Glutamatergic neuron (in vitro differentiated cells): ENCODE data around the gene OR52D1. TPM values are rescaled to one million over a fixed set of nuclear protein-coding genes. Genes with fewer than 3 reads are reported as not detected.

Source experiments
- DNase-seq: peaks from one replicate; pipeline ENCODE4 v3.0.0; 2022
- H3K27ac Mint-ChIP-seq: one replicate; pipeline ENCODE4 v1.8.0; 2020; ENCODE audit warnings: mild to moderate bottlenecking, mixed read lengths, inconsistent platforms; ENCODE audit not compliant: unreplicated experiment
- H3K27me3 Mint-ChIP-seq: one replicate; pipeline ENCODE4 v1.8.0; 2020; ENCODE audit warnings: mild to moderate bottlenecking, moderate library complexity, mixed read lengths, inconsistent platforms; ENCODE audit not compliant: unreplicated experiment
- H3K36me3 Mint-ChIP-seq: one replicate; pipeline ENCODE4 v1.8.0; 2020; ENCODE audit warnings: mild to moderate bottlenecking, mixed read lengths, inconsistent platforms; ENCODE audit not compliant: unreplicated experiment
- H3K4me1 Mint-ChIP-seq: one replicate; pipeline ENCODE4 v1.8.0; 2020; ENCODE audit warnings: mild to moderate bottlenecking, low read depth, mixed read lengths, inconsistent platforms; ENCODE audit not compliant: unreplicated experiment
- H3K4me3 Mint-ChIP-seq: one replicate; pipeline ENCODE4 v1.8.0; 2020; ENCODE audit warnings: mild to moderate bottlenecking, mixed read lengths, inconsistent platforms; ENCODE audit not compliant: unreplicated experiment
- H3K9me3 Mint-ChIP-seq: one replicate; pipeline ENCODE4 v1.8.0; 2020; ENCODE audit warnings: mild to moderate bottlenecking, moderate library complexity, mixed read lengths, inconsistent platforms; ENCODE audit not compliant: unreplicated experiment
- total RNA-seq: library from RNA; stranded (reverse); fragmentation: NEBNext Ultra II Directional; extraction: Animal tissue kit (Norgen Biotek cat#: 25700); gene quantifications from one replicate; pipeline ENCODE4 v1.2.1, GENCODE V29; 2021; ENCODE audit not compliant: unreplicated experiment
- TF ChIP-seq, protein P1 (sequence below): fragments of 200-600 bp; sonication (generic); IDR thresholded peaks from one replicate; pipeline ENCODE4 v1.5.0; 2021; ENCODE audit not compliant: partially characterized antibody, unreplicated experiment

The OR52D1 gene
- total RNA-seq, 1 donor from 2014 or later = not detected

DNA sequence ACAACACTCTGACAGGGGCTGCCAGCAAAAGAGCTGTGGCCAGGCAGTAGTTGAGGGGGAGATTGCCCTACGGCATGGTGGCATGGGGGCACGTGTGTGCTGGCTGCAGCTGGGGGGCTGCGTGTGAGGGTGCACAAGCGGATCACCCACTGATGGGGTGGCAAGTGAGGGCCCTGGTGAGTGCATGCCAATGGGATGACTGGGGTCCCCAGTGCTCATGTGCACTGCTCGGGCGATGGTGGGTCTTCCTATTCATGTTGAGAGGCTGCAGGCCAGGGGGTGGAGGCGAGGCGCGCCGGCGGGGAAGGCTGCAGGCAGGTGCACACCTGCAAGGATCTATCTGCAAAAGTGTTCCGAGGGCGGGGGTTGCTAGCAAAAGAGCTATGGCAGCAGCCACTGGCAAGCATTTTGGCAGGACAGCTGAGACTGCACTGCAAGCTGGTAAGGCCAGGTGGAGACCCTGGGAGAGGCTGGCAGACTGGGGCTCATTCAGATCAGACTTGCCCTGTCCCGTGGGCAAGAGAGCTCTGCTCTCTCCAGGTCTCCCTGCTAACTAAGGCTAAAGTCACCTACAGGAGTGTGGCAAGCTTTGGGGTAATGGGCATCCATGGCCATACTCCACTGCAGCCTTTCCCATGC lies 27.4 kb upstream of the OR52D1 start:
- H3K36me3 Mint-ChIP-seq = no peaks in the 10 kb centered on the region
- TF ChIP-seq, protein P1, sequence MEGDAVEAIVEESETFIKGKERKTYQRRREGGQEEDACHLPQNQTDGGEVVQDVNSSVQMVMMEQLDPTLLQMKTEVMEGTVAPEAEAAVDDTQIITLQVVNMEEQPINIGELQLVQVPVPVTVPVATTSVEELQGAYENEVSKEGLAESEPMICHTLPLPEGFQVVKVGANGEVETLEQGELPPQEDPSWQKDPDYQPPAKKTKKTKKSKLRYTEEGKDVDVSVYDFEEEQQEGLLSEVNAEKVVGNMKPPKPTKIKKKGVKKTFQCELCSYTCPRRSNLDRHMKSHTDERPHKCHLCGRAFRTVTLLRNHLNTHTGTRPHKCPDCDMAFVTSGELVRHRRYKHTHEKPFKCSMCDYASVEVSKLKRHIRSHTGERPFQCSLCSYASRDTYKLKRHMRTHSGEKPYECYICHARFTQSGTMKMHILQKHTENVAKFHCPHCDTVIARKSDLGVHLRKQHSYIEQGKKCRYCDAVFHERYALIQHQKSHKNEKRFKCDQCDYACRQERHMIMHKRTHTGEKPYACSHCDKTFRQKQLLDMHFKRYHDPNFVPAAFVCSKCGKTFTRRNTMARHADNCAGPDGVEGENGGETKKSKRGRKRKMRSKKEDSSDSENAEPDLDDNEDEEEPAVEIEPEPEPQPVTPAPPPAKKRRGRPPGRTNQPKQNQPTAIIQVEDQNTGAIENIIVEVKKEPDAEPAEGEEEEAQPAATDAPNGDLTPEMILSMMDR = no peak
- H3K9me3 Mint-ChIP-seq = peaks cover 2% of the 10 kb centered on the region
- H3K4me3 Mint-ChIP-seq = no peak overlapping the region
- no peaks in the 10 kb centered on the region for H3K4me1 Mint-ChIP-seq
- peaks cover 2% of the 10 kb centered on the region for H3K27me3 Mint-ChIP-seq
- DNase-seq = no peak
- H3K27ac Mint-ChIP-seq = peak overlapping the region; percentile 25

DNA sequence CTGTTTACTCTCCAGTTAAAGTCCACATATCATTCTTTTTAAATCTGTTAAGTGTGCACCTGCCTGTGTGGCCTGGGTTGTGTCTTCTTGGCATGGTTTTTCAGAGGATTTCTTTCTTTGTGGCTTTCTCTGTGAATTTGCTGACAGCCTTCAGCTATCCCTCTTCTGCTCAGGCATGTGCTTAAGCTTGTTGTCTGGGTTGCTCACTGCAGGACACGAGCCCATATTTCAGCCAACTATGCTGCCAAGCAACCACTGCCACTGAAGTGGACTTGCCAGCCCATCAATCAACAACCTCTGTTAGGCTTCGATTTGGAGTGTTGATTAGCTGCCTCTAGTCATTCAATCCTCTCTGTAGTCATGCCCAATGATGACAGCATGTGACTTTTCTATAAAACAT lies 21.0 kb upstream of the OR52D1 start:
- Mint-ChIP-seq H3K27me3 (no peaks in the 10 kb centered on the region), H3K4me1 (no peaks in the 10 kb centered on the region), H3K9me3 (no peaks in the 10 kb centered on the region), H3K4me3 (no peak overlapping the region), H3K36me3 (no peaks in the 10 kb centered on the region), H3K27ac (no peak overlapping the region)
- DNase-seq = no peak
- TF ChIP-seq, protein P1 = no peak

DNA sequence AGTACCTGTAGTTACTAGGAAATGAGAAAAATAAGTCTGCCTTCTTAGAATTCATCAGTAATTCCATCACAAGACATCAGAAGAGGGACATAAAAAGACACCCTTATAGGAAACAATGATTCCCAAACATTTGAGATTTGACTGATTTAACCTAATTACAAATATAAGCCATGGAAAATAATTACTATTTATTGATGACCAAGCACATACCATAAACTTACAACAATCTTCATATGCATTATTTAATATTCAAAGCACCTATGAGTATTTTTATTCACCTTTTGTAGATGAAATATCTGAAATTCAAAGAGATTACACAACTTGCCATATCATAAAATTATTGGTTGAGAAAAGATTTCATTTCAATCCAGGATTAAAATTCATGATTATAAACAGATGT lies 14.6 kb upstream of the OR52D1 start:
- no peak overlapping the region for H3K4me3 Mint-ChIP-seq
- TF ChIP-seq, protein P1 = no peak

DNA sequence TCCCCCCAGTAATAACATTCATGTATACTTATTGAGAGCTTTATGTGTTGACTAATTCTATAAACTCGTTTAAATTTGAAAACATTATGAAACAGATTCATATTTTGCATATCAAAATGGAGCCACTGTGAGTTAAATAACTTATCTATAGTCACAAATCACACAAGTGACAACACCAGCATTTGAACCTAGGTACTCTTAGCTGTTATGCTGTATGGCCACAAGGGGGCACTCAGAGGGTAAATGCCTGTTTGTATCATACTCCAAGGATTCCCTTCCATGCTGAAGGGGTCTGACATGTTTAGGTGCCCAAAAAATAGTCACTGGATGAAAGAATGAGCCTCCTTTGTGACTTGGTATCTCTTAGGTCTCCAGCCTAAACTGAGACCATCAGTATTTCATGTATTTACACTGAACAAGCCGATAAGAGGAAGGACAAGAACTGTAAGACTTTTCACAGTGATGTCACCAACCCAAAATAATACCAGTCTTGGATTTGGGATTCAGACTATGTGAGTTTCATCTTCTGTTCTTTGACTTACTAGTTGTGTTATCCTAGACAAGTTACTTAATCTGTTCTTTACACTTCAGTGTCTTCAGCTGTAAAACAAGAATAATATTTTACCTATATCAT lies 12.2 kb upstream of the OR52D1 start:
- Mint-ChIP-seq H3K27me3 (no peaks in the 10 kb centered on the region), H3K4me1 (no peaks in the 10 kb centered on the region), H3K4me3 (no peak overlapping the region), H3K36me3 (no peaks in the 10 kb centered on the region), H3K27ac (no peak overlapping the region), H3K9me3 (peaks cover 2% of the 10 kb centered on the region)
- TF ChIP-seq, protein P1 = peak; percentile 90
- peak; percentile 48 for DNase-seq

More for the DNA sequence above, 14.6 kb upstream of the OR52D1 start:
- no peak for DNase-seq
- H3K27me3 Mint-ChIP-seq = no peaks in the 10 kb centered on the region
- H3K4me1 Mint-ChIP-seq = no peaks in the 10 kb centered on the region
- no peaks in the 10 kb centered on the region for H3K36me3 Mint-ChIP-seq
- no peak overlapping the region for H3K27ac Mint-ChIP-seq
- H3K9me3 Mint-ChIP-seq = peaks cover 2% of the 10 kb centered on the region

DNA sequence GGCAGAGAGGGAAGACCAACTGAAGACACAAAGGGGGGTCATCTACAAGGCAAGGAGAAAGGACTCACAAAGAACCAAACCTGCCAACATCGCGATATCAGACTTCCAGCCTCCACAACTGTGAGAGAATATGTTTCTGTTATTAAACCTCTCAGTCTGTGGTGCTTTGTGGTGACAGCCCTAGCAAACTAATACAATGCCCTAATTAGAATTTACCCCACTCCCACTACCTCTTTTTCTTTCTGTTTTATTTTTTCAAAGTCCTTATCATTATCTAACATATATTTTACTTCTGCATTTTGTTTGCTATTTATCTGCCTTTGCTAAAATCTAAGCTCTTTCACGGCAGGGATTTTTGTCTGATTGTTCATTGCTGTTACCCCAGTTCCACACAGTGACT lies 2.5 kb upstream of the OR52D1 start:
- Mint-ChIP-seq H3K27ac (no peak overlapping the region), H3K36me3 (no peaks in the 10 kb centered on the region), H3K9me3 (no peaks in the 10 kb centered on the region), H3K27me3 (no peaks in the 10 kb centered on the region), H3K4me3 (no peak overlapping the region), H3K4me1 (no peaks in the 10 kb centered on the region)
- TF ChIP-seq, protein P1 = no peak
- no peak for DNase-seq
